ENCODE measurements around the gene ERRFI1.
"Not testable (repeated sequence)": the region's sequence is repeated elsewhere in the genome, so short reads cannot be mapped to it uniquely, and the experiment has no call there.

Gene ERRFI1

GRCh38 chr1:7967196-7967595 is 58.9 kb downstream of the ERRFI1 start:
- no peak for FAIRE-seq

DNA sequence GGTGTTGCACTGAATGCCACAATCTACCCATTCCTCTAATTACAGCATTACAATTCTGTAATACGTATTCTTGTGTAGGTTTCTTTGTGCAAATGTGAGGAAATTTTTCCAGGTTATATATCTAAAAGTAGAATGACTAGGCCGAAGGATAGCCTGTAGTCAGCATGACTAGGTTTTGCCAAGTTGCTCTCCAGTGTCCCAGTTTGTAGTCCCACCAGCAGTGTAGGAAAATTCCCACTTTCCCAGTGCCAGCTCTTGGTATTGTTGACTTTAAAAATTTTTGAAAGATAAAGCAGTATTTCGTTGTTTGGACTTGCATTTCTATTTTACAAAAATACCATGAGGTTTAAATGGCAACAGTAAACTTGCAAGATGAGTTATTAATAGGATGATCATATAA is 61.6 kb downstream of the ERRFI1 start:
- no peak for FAIRE-seq

DNA sequence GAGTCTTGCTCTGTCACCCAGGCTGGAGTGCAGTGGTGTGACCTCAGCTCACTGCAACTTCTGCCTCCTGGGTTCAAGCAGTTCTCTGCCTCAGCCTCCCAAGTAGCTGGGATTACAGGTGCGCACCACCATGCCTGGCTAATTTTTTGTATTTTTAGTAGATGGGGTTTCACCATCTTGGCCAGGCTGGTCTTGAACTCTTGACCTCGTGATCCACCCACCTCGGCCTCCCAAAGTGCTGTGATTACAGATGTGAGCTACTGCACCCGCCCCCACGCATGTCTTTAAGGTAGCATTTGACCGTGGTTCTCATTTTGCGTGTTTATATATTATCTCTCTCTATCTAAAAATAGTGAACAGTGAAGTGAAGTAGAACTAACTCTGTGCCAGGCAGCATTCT is 62.3 kb downstream of the ERRFI1 start:
- FAIRE-seq, result not testable (repeated sequence)

- FAIRE-seq, result not testable (repeated sequence)
These were observed 62.8 kb downstream of the ERRFI1 start for GRCh38 chr1:7963378-7963730.

GRCh38 chr1:7962636-7963377 is 63.3 kb downstream of the ERRFI1 start:
- no peak for FAIRE-seq

DNA sequence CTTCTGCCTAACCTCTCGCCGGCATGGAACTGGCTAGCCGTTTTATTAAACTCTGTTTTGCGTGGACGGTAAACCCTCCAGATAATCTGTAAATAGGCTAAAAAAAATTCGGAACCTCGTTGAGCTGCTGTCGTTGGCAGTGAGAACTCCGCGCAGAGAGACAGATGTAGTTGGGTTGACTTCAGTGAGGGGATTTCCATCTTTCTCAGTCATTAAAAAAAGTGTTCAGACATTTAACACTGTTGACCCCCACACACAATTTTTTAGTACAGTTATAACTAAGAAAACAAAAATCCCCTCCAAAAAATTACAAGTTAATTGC is 64.1 kb downstream of the ERRFI1 start:
- no peak for FAIRE-seq

Data from A204.1 (cell line).